ENCODE measurements around the gene MYO1C. TPM values are rescaled to one million over a fixed set of nuclear protein-coding genes. Genes with fewer than 3 reads are reported as not detected.
A peak's percentile ranks its signal among the peaks of the same experiment; 100 is the strongest.
"Not testable (repeated sequence)": the region's sequence is repeated elsewhere in the genome, so short reads cannot be mapped to it uniquely, and the experiment has no call there.

Gene MYO1C
- total RNA-seq, result 182 TPM
- long read RNA-seq, full-length matches to known transcripts, result 215 of 417 reads
- long read RNA-seq, partial matches to known transcripts, result 142 of 417 reads
- long read RNA-seq, other reads (novel, unspliced or antisense), result 60 of 417 reads

DNA sequence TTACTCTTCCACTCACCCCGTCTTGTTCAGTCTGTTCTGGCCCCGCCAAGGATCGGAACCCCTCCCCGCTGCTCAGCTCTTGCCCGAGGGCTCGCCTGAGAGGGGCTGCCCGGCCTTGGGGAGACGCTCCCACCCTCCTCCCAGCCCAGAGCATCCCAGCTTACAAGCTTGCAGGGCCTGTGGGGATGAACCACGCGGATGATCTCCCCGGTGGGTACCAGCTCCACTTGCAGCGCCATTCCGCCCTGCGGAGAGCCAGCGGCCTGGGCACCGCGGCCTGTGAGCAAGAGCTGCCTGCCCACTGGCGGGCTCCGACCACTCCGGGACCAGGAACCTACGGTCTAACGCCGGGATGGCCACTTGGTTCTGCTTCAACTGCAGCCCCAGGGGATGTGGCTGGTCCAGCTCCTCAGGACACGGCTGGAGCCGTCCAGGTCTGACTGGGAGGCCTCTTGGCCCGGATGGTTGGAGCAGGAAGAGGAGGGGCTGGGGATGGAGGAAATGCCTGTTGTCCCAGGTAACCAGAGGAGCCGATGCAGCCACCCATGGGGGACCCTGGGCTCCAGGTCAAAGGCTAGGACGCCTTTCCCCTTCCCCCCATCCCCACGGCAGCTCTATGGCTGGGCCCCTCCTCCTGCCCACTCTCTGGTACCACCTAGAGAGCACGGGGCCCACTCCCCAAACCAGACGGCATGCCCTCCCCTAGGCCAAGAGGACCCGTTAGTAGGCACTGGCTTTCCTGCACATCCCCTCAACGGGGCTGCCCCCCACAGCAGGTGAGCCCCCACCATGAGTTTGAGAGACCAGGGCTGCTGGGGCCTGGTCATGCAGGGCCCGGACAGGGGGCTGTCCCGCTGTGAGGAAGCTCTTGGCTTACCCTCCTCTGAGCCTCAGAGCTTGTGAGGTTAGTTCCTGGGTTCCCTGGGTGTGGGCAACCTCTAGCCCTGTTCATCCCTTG lies at the start of gene MYO1C:
Gene MYO1C (minus strand): TSS at position 438 of the 958 bp plus-strand sequence. CDS start 199 bp downstream, at position 239.
- ATAC-seq (ENCODE audit: poor library complexity) (no peak), DNase-seq (peak; percentile 62)
- intact Hi-C loops (cut with DNase I), result no loop called here

GRCh38 chr17:1541367-1541904 lies 49.0 kb upstream of the MYO1C start:
- intact Hi-C loops (cut with DNase I), result no loop called here
- ATAC-seq (ENCODE audit: poor library complexity) (no peak), DNase-seq (no peak)

DNA sequence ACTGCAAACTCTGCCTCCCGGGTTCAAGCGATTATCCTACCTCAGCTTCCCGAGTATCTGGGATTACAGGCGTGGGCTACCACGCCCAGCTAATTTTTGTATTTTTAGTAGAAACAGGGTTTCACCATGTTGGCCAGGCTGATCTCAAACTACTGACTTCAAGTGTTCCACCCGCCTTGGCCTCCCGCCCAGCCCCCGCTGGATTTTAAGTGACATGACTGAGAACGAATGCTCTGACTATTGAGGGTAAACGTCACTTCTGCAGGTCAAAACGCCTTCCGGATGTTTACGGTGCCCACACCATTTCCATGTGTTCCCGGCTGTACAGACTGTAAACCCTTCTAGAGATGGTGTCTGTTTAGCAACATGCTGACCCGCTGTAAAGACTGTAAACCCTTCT lies 47.3 kb upstream of the MYO1C start:
- ATAC-seq (ENCODE audit: poor library complexity) (no peak), DNase-seq (no peak)
- intact Hi-C loops (cut with DNase I), result no loop called here

DNA sequence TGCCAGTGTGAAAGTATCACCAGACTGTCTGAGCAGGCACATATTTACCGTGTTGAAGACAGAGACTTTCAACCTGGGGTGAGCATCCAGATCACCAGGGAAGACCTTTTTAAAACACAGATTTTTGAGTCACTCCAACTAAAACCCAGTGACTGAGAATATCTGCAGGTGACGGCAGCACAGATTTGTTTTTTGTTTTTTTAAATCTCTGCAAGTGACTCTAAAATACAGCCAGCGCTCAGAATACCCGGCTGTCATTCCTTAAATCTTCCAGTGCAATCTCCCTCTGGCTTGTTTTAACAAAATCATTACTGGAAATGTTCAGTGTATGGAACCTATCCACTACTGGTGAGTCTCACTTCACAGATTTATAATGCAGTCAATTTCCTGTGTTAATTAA lies 43.3 kb upstream of the MYO1C start:
- no peak for ATAC-seq (ENCODE audit: poor library complexity)
- no peak for DNase-seq
- intact Hi-C loops (cut with DNase I), result no loop called here

DNA sequence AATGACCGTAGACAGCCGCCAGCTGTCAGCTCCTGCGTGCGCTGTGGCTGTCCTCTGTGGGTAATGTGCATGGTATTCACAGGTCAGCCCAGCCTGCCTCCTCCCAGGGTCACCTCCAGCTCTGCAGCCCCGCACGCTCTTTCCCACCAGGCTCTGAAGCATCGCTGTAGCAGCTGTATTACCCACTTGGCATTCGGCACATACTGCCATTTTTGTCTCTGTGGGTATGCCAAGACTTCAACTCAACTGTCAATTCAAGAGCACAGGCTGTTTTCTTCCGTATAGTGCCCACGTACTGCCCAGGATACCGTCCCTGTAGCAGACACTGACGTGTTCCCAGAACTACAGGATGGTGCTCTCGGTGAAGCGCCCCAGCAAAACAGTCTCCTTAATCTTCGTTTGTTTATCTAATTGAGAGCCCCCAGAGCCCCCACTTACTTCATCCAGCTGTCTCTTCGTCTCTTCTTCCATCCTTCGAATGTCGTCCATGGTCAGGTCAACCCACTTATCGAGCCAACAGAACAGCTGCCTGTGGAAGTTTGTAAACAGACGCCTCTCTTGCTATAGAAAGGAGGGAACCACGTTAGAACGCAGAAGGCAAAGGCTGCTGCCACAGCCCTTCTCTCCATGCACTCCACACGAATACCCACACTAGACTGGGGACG lies 41.3 kb upstream of the MYO1C start:
- ATAC-seq (ENCODE audit: poor library complexity), result peak; percentile 85
- DNase-seq, result no peak
- intact Hi-C loops (cut with DNase I), result no loop called here

- ATAC-seq (ENCODE audit: poor library complexity) (peak; percentile 73), DNase-seq (no peak)
- intact Hi-C loops (cut with DNase I), result no loop called here
These were observed 40.5 kb upstream of the MYO1C start for GRCh38 chr17:1532836-1533602.

- intact Hi-C loops (cut with DNase I), result no loop called here
- no peak for ATAC-seq (ENCODE audit: poor library complexity)
- no peak for DNase-seq
These were observed 37.4 kb upstream of the MYO1C start for GRCh38 chr17:1529863-1530262.

- intact Hi-C loops (cut with DNase I); ATAC-seq (ENCODE audit: poor library complexity); DNase-seq: not testable (repeated sequence)
These were observed 34.4 kb upstream of the MYO1C start for GRCh38 chr17:1526876-1527275.

DNA sequence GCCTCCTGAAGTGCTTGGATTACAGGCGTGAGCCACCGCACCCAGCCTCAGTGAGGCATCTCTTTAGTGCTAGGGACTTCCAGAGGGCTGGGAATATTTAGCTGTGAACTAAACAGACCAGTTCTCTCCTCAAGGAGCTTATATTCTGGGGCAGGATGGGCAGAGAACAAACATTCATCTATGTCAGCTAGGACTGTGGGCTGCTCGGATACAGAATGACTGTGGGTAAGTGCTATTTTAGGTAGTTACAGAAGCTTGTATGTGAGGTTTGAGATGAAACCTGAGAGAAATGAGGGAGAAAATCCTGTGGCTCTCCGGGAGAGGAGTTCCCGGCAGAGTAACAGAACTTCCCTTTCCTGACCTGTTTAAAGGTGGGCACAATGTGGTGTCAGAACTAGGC lies 30.1 kb upstream of the MYO1C start:
- ATAC-seq (ENCODE audit: poor library complexity) (no peak), DNase-seq (no peak)
- intact Hi-C loops (cut with DNase I), result no loop called here

GRCh38 chr17:1521086-1521640 lies 28.7 kb upstream of the MYO1C start:
- intact Hi-C loops (cut with DNase I), result no loop called here
- ATAC-seq (ENCODE audit: poor library complexity) (no peak), DNase-seq (no peak)

GRCh38 chr17:1519678-1520077 lies 27.2 kb upstream of the MYO1C start:
- ATAC-seq (ENCODE audit: poor library complexity), result no peak
- DNase-seq, result no peak

DNA sequence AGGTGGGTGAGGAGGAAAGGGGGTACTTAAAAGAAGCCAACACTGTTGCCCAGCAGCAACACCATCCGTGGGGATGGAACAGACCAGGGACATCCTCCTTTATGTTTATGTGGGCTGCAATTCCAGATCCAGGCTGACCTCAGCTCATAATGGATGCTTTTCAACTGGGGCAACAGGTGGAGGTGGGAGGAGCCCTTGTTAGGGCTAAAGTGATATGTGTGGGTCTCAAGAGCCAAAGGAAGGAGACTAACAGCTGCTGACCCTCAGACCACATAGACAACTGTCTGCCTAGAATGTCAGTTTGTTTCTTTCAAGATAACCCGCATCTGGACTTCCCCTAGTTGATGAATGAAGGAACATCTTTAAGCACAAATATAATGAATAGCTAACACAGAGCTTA lies 25.9 kb upstream of the MYO1C start:
- intact Hi-C loops (cut with DNase I), result loop anchor here (5.0 kb wide), 1 partner anchor 151 kb away; no protein-coding TSS in a partner anchor
- no peak for DNase-seq
- ATAC-seq (ENCODE audit: poor library complexity), result no peak

More at GRCh38 chr17:1519678-1520077, 27.2 kb upstream of the MYO1C start:
- intact Hi-C loops (cut with DNase I), result loop anchor here (5.0 kb wide), 1 partner anchor 152 kb away; no protein-coding TSS in a partner anchor

DNA sequence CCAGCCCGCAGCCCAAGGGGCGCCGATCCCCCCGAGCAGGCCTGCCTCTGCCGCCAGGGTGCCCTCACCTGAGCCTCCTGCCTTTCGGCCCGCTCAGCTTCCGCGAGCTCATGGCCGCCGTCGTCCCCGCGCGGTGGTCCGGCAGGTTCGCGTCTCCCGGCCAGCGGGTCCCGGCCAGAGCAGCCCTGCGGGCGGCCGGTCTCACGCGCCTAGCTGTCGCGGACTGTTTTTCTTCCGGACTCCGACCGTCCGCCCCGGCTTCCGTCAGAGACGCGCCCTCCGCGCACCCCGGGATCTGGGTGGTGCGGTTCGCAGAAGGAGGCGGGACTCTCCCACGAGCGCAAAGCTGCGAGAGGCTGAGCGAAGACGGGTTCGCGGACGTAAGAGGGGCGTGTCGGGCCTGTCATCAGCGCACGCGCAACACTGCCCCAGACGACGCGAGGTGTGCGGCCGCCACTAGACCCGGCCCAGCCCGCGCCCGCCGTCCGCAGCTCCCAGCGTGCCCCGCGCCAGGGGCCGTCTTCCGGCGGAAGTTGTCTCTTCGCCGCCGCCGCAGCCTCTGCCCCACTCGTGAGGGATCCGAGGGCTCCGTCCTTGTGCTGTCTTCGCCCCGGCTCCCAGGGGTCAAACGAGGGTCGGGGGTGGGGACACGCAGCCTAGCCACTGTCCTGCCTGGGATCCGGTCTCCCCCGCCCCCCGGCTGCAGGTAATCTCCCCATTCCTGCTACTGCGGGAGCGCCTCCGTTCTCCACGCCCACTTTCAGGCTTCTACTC lies 24.1 kb upstream of the MYO1C start, which contains the start of gene INPP5K:
Gene INPP5K (minus strand): TSS at position 225 of the 774 bp plus-strand sequence. CDS start 113 bp downstream, at position 112.
- ATAC-seq (ENCODE audit: poor library complexity) (peak; percentile 97), DNase-seq (peak; percentile 99)
- intact Hi-C loops (cut with DNase I), result loop anchor here (5.0 kb wide), 1 partner anchor 149 kb away; no protein-coding TSS in a partner anchor

- peak; percentile 56 for ATAC-seq (ENCODE audit: poor library complexity)
- peak; percentile 50 for DNase-seq
- intact Hi-C loops (cut with DNase I), result loop anchor here (2.0 to 5.0 kb wide), 2 partner anchors 61 to 149 kb away; no protein-coding TSS in a partner anchor
These were observed 23.3 kb upstream of the MYO1C start for GRCh38 chr17:1515640-1516387.

DNA sequence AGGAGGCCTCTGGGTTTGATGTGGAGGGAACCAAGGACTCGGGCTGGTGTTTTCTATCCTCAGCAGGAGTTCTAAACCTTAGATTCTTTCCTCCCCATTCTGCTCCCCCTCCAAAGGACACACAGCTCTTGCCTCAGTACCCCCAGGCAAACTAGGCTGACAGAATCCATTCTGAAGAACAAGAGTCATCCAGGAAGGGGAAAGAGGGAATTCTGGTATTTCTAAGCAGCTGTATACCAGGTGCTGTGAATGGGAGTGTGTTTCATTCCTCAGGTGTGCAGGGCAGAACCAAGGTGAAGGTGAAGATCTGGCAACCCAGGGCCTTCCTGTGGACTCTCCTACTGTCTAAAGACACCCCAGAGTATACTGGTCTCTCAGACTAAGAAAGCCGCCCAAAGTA lies 19.9 kb upstream of the MYO1C start:
- DNase-seq (no peak), ATAC-seq (ENCODE audit: poor library complexity) (no peak)
- intact Hi-C loops (cut with DNase I), result loop anchor here (5.0 kb wide), 1 partner anchor 235 kb away; the partner anchor contains the start of gene TRARG1

- no peak for ATAC-seq (ENCODE audit: poor library complexity)
- peak; percentile 41 for DNase-seq
These were observed 19.4 kb upstream of the MYO1C start for GRCh38 chr17:1511756-1512321.

More at GRCh38 chr17:1511756-1512321, 19.4 kb upstream of the MYO1C start:
- intact Hi-C loops (cut with DNase I), result loop anchor here (5.0 kb wide), 1 partner anchor 235 kb away; the partner anchor contains the start of gene TRARG1

Measured in Right ventricle myocardium superior (tissue), 1 donor.